Heart right ventricle (tissue), 16 donors: ENCODE measurements around the gene UBE2L3. TPM values are rescaled to one million over a fixed set of nuclear protein-coding genes. Genes with fewer than 3 reads are reported as not detected.
"Not testable (repeated sequence)": the region's sequence is repeated elsewhere in the genome, so short reads cannot be mapped to it uniquely, and the experiment has no call there.

ENCODE experiments used
- ATAC-seq, 8 donors: fragments of 200-7000 bp; cut with Tn5 transposase; one replicate each; pipeline ENCODE4 v1.9.1; 2020; ENCODE audit warnings: mild to moderate bottlenecking in 8 of 8, moderate library complexity in 8 of 8, moderate number of reproducible peaks in 1 of 8
- DNase-seq, 2 donors: peaks; one replicate each; pipeline ENCODE4 v3.0.0-alpha.2; 2020
- H3K27ac ChIP-seq, 10 donors: fragments of 200-600 bp; sonication (generic) in 2 of 10; one replicate each; pipeline versions ENCODE4 v1.5.0 to v1.8.0; 2020 to 2022; ENCODE audit warnings: mild to moderate bottlenecking in 3 of 10
- H3K27me3 ChIP-seq, 7 donors: fragments of 200-600 bp; one replicate each; pipeline ENCODE4 v1.8.0; 2021 to 2022; ENCODE audit warnings: mild to moderate bottlenecking in 2 of 7
- H3K36me3 ChIP-seq, 9 donors: fragments of 200-600 bp; sonication (generic) in 1 of 9; one replicate each; pipeline versions ENCODE4 v1.5.0 to v1.8.0; 2020 to 2022; ENCODE audit warnings: mild to moderate bottlenecking in 2 of 9
- H3K4me1 ChIP-seq, 9 donors: fragments of 200-600 bp; sonication (generic) in 1 of 9; one replicate each; pipeline versions ENCODE4 v1.5.0 to v1.8.0; 2020 to 2022; ENCODE audit warnings: mild to moderate bottlenecking in 4 of 9
- H3K4me3 ChIP-seq, 10 donors: fragments of 200-600 bp; sonication (generic) in 2 of 10; one replicate each; pipeline versions ENCODE4 v1.5.0 to v1.8.0; 2020 to 2022; ENCODE audit warnings: mild to moderate bottlenecking in 7 of 10, moderate library complexity in 2 of 10
- H3K9me3 ChIP-seq, 11 donors: fragments of 200-600 bp in 10 of 11; sonication (generic) in 2 of 11; one replicate each; pipeline versions ENCODE4 v1.5.0 to v1.8.0; 2013 to 2022; ENCODE audit warnings: mild to moderate bottlenecking in 2 of 11, control low read depth in 1 of 11, moderate library complexity in 1 of 11
- CTCF ChIP-seq, 9 donors: fragments of 200-600 bp; sonication (generic) in 2 of 9; IDR thresholded peaks; one replicate each; pipeline versions ENCODE4 v1.5.0 to v1.8.0; 2021 to 2022; ENCODE audit warnings: antibody characterized with exemption in 9 of 9, mild to moderate bottlenecking in 5 of 9, moderate library complexity in 1 of 9
- WGBS, 2 donors: extraction: QIAGEN DNeasy Blood & Tissue Kit; methylation state at CpG; one replicate each; pipeline ENCODE4 v1.1.7; 2013; ENCODE audit warnings: inconsistent platforms in 1 of 2; 5-methylcytosine and 5-hydroxymethylcytosine counted together
- intact Hi-C, 10 donors: fragments of 100-400 bp; cut with DNase I; formaldehyde crosslinking; loops; one replicate each; pipeline versions ENCODE4 v1.11.1 to v1.14.2; 2022
- long read RNA-seq, 3 donors: library from polyadenylated mRNA; unstranded; transcript quantifications; one replicate each; pipeline ENCODE4 v2.0.0, GENCODE V29; 2020 to 2021
- polyA plus RNA-seq, 2 donors: library from polyadenylated mRNA; stranded (reverse); fragments of 200-250 nt; gene quantifications; one replicate each; pipeline ENCODE4 v1.2.3, GENCODE V29; 2013
- total RNA-seq, 10 donors: library from RNA; stranded (reverse); fragmentation: NEBNext Ultra II Directional in 3 of 10; extraction: Animal tissue kit (Norgen Biotek cat#: 25700) in 3 of 10; gene quantifications; one replicate each; pipeline versions ENCODE4 v1.2.1 to v1.2.4, GENCODE V29; 2021 to 2023
- donor health status: Arrhythmogenic right ventricular cardiomyopathy.
- donor health status: ischemic (EF 13 %, LVEDD 7.1; RV severe dilation, severe dysfunction).
- donor health status: healthy with polysubstance abuse.
- donor health status: DM: no; HTN: yes; CAD: no.
- donor health status: DM: no; HTN: no; CAD: no.
- donor health status: ischemic (EF 25% LVEDD 6.9; RV normal size, moderate dysfunction).
- donor health status: ischemic (EF 25% LVEDD 5.7; RV mildly dilated, moderate dysfunction).
- donor health status: healthy.
- donor health status: DM: yes; HTN: yes; CAD: no.
- donor health status: Ischemic cardiomyopathy.
- donor health status: ischemic (EF 35%, LVEDD 5.7; RV mildly dilated, moderate dysfunction).
- donor health status: nonischemic (EF 11% LVEDD 7.7; RV severe dilation, severe dysfunction).
- donor health status: DM: yes; HTN: yes; CAD: no.
- donor health status: PGD.
- donor health status: ischemic (EF 29% LVEDD 5.4; RV normal size, mild dysfunction).
- donor health status: nonischemic (EF 23%, LVEDD 6.1; RV moderate dilation, normal function).

The UBE2L3 gene
- total RNA-seq (10 to 100 TPM; 43.1 to 61.3 (median 49.5) TPM), polyA plus RNA-seq (10 to 100 TPM; 52.1 to 63.6 TPM)
- long read RNA-seq, donor 1, transcript UBE2L3-201 (4 exons, 3,028 nt), result major isoform, 45 of 73 reads
- long read RNA-seq, donor 1, partial matches to known transcripts, result 24 of 73 reads
- long read RNA-seq, donor 1, other reads (novel, unspliced or antisense), result 3 of 73 reads
- long read RNA-seq, donor 2, transcript UBE2L3-201 (4 exons, 3,028 nt), result major isoform, 45 of 78 reads
- long read RNA-seq, donor 2, partial matches to known transcripts, result 26 of 78 reads
- long read RNA-seq, donor 2, other reads (novel, unspliced or antisense), result 6 of 78 reads
- long read RNA-seq, donor 3, transcript UBE2L3-201 (4 exons, 3,028 nt), result major isoform, 109 of 160 reads
- long read RNA-seq, donor 3, partial matches to known transcripts, result 23 of 160 reads
- long read RNA-seq, donor 3, other reads (novel, unspliced or antisense), result 27 of 160 reads

GRCh38 chr22:21567456-21568346 is at the start of gene UBE2L3:
Gene UBE2L3 (plus strand): TSS chr22:21567714. CDS start chr22:21567745, 31 bp downstream.
- Histone ChIP-seq H3K36me3 (peaks cover 0 to 12% (median 0%) of the 10 kb centered on the region in 9 donors), H3K4me3 (peak within 1 kb of the TSS; percentile 67 to 96 (median 88)), H3K4me1 (peaks cover 26 to 45% (median 40%) of the 10 kb centered on the region in 9 donors), H3K9me3 (no peaks in the 10 kb centered on the region), H3K27ac (peak within 1 kb of the TSS; percentile 81 to 99 (median 94)), H3K27me3 (no peaks in the 10 kb centered on the region)
- TF ChIP-seq CTCF (IDR thresholded peaks at IDR 0.05), result no peak
- ATAC-seq (peak; percentile 94 to 97 (median 96)), DNase-seq (peak; percentile 86 to 88)
- WGBS, 2 donors, result 0% methylated on average over 82 to 85 of the region's 85 CpGs
- intact Hi-C loops, result loop anchor here in 1 of 10 donors (5.0 kb wide), 1 partner anchor 60 kb away; no protein-coding TSS in a partner anchor

- H3K4me1 ChIP-seq, H3K27ac ChIP-seq, H3K9me3 ChIP-seq, H3K27me3 ChIP-seq, ATAC-seq, H3K4me3 ChIP-seq, DNase-seq, H3K36me3 ChIP-seq, intact Hi-C loops: not testable (repeated sequence)
- WGBS, 2 donors, result no CpG with 5 or more reads among the region's 6 CpGs
These were observed 40.6 kb upstream of the UBE2L3 start for GRCh38 chr22:21526705-21527500.

GRCh38 chr22:21531525-21531924 is 36.0 kb upstream of the UBE2L3 start:
- H3K27me3 ChIP-seq, H3K36me3 ChIP-seq, DNase-seq, H3K27ac ChIP-seq, H3K9me3 ChIP-seq, intact Hi-C loops, H3K4me1 ChIP-seq, H3K4me3 ChIP-seq, ATAC-seq: not testable (repeated sequence)
- no CpG with 5 or more reads among the region's 5 CpGs for WGBS, 2 donors

- H3K9me3 ChIP-seq, intact Hi-C loops, H3K4me3 ChIP-seq, H3K4me1 ChIP-seq, H3K36me3 ChIP-seq, H3K27ac ChIP-seq, H3K27me3 ChIP-seq, DNase-seq: not testable (repeated sequence)
- no CpG with 5 or more reads among the region's 20 CpGs for WGBS, 2 donors
- ATAC-seq, result peak in 1 of 8 donors; percentile 47
These were observed 34.5 kb upstream of the UBE2L3 start for GRCh38 chr22:21532863-21533648.

- H3K9me3 ChIP-seq, H3K27ac ChIP-seq, H3K4me1 ChIP-seq, H3K27me3 ChIP-seq, DNase-seq, intact Hi-C loops, H3K4me3 ChIP-seq, ATAC-seq, H3K36me3 ChIP-seq: not testable (repeated sequence)
- WGBS, 2 donors, result no CpG with 5 or more reads among the region's 7 CpGs
These were observed 27.7 kb upstream of the UBE2L3 start for GRCh38 chr22:21539862-21540261.

GRCh38 chr22:21544432-21545322 is 22.8 kb upstream of the UBE2L3 start:
- H3K27ac ChIP-seq, H3K4me1 ChIP-seq, H3K4me3 ChIP-seq, H3K36me3 ChIP-seq, H3K27me3 ChIP-seq, DNase-seq, intact Hi-C loops, H3K9me3 ChIP-seq: not testable (repeated sequence)
- WGBS, 2 donors, result 98 to 100% methylated on average over 1 of the region's 17 CpGs
- ATAC-seq, result peak in 6 of 8 donors; percentile 39 to 86 (median 70)

- intact Hi-C loops, H3K4me3 ChIP-seq, H3K36me3 ChIP-seq, H3K27ac ChIP-seq, H3K27me3 ChIP-seq, H3K4me1 ChIP-seq, DNase-seq, H3K9me3 ChIP-seq: not testable (repeated sequence)
- peak; percentile 4 to 55 (median 27) for ATAC-seq
- no CpG with 5 or more reads among the region's 38 CpGs for WGBS, 2 donors
These were observed 18.0 kb upstream of the UBE2L3 start for GRCh38 chr22:21549558-21549957.

- H3K4me1 ChIP-seq, H3K4me3 ChIP-seq, H3K27me3 ChIP-seq, DNase-seq, H3K27ac ChIP-seq, intact Hi-C loops, H3K36me3 ChIP-seq, H3K9me3 ChIP-seq: not testable (repeated sequence)
- WGBS, 2 donors, result no CpG with 5 or more reads among the region's 62 CpGs
- ATAC-seq, result peak; percentile 79 to 90 (median 88)
These were observed 17.4 kb upstream of the UBE2L3 start for GRCh38 chr22:21550008-21550677.
